A673 (cell line): ENCODE results near the gene UQCRC1.

Source experiments
- CTCF ChIP-seq: fragments of 300-800, 200-600 bp; sonication (generic); conservative IDR thresholded peaks from 2 replicates; pipeline ENCODE4 v1.5.1; 2017; ENCODE audit warnings: low read depth, mild to moderate bottlenecking, antibody characterized with exemption, low read length, moderate library complexity, mixed read lengths
- EZH2 ChIP-seq: fragments of 200-600 bp; sonication (generic); IDR thresholded peaks from 2 replicates; pipeline ENCODE4 v1.6.1; 2017; ENCODE audit warnings: borderline replicate concordance, low read depth, mild to moderate bottlenecking, mixed read lengths, antibody characterized with exemption, low read length; ENCODE audit not compliant: poor library complexity, severe bottlenecking

GRCh38 chr3:48619541-48620524 lies 10.4 kb upstream of the UQCRC1 start:
- TF ChIP-seq CTCF (no peak), EZH2 (no peak)
